ENCODE data around the gene KCP. TPM values are rescaled to one million over a fixed set of nuclear protein-coding genes. Genes with fewer than 3 reads are reported as not detected.
A peak's percentile ranks its signal among the peaks of the same experiment; 100 is the strongest.

The KCP gene
- total RNA-seq (2014; rRNA removed; shearing (Covaris generic)), result 0.90 and 2.3 TPM in 2 replicates
- total RNA-seq (2022), result 1.4 TPM in 2 replicates
- Bru-seq, nascent RNA, result percentile 23 among the genes with signal in this experiment
- BruChase-seq, experiment 1, labeled RNA remaining after a 6-hour chase, result percentile 15 among the genes with signal in this experiment
- percentile 21 among the genes with signal in this experiment for BruChase-seq, experiment 2, labeled RNA remaining after a 2-hour chase
- long read RNA-seq, result 0 reads

DNA sequence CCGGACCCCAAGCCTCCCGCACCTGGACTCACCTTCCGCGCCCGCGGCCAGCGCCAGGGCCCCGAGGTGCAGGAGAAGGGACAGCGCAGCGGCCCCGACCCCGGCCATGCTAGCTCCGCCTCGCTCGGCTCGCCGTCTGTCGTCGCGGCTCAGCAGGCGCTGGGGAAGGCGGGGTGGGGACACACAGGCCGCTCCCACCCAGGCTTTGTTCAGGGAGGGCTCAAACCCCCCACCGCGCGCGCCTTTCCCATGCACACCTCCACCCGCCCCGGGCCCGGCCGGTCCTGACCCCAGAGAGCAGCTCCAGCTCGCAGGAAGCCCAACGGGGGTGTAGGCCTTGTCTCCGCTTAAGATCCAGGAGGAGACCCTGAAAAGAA is at the start of gene KCP:
KCP (minus strand) TSS at position 141 of the 377 bp plus-strand sequence; CDS start at position 108, 33 bp downstream.
- Histone ChIP-seq H3K9me2 (ENCODE audit: insufficient read depth, low read length) (no peaks in the 10 kb centered on the region), H3K4me3 (ENCODE audit: low read depth, low read length, poor library complexity, severe bottlenecking) (no peak within 1 kb of the TSS), H3K27ac (ENCODE audit: low read depth, low read length, poor library complexity, severe bottlenecking) (no peak within 1 kb of the TSS), H3K36me3 (ENCODE audit: insufficient read depth, low read length) (no peaks in the 10 kb centered on the region), H3K4me1 (ENCODE audit: insufficient read depth, low read length, poor library complexity, severe bottlenecking) (no peaks in the 10 kb centered on the region), H3K4me2 (ENCODE audit: low read length) (no peak within 1 kb of the TSS), H4K20me1 (ENCODE audit: insufficient read depth, low read length) (no peaks in the 10 kb centered on the region), H2AFZ (ENCODE audit: low read length) (no peak within 1 kb of the TSS), H3K9me3 (ENCODE audit: low read length) (no peaks in the 10 kb centered on the region), H3K79me2 (ENCODE audit: insufficient read depth, low read depth, low read length) (no peaks in the 10 kb centered on the region)
- CTCF ChIA-PET (ENCODE audit: unreplicated experiment), result no interaction called here
- no peak for DNase-seq (ENCODE audit: low spot score)
- intact Hi-C loops (cut with micrococcal nuclease; ENCODE audit: unreplicated experiment), result no loop called here
- POLR2A ChIA-PET, result interaction anchor here (0.8 kb wide), 1 partner anchor 29 kb away, joined by 3 read pairs; no protein-coding TSS in a partner anchor
- no TSS peak for BruUV-seq (replicated peaks)
- no peak for TF ChIP-seq EZH2phosphoT487 (IDR thresholded peaks at IDR 0.05; ENCODE audit: borderline replicate concordance, low read depth, low read length)
- TF ChIP-seq, protein P1, sequence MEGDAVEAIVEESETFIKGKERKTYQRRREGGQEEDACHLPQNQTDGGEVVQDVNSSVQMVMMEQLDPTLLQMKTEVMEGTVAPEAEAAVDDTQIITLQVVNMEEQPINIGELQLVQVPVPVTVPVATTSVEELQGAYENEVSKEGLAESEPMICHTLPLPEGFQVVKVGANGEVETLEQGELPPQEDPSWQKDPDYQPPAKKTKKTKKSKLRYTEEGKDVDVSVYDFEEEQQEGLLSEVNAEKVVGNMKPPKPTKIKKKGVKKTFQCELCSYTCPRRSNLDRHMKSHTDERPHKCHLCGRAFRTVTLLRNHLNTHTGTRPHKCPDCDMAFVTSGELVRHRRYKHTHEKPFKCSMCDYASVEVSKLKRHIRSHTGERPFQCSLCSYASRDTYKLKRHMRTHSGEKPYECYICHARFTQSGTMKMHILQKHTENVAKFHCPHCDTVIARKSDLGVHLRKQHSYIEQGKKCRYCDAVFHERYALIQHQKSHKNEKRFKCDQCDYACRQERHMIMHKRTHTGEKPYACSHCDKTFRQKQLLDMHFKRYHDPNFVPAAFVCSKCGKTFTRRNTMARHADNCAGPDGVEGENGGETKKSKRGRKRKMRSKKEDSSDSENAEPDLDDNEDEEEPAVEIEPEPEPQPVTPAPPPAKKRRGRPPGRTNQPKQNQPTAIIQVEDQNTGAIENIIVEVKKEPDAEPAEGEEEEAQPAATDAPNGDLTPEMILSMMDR (conservative IDR thresholded peaks at IDR 0.05; ENCODE audit: low read length), result no peak

DNA sequence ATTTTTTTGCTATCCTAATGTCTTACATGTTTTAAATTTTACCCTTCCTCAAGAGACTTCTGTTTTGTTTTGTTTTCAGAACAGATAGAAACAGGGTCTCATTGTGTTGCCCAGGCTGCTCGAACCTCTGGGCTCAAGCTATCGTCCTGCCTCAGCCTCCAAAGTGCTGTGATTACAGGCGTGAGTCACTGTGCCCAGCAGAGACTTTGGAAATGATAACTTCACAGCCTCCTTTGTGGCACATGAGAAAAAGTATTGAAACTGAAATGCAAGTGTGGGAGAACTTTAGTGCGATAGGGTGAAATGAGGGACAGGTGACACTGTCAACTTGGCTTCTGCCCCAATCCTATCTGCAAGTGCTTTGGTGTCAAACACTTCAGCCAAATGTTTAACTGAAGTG is 48.8 kb upstream of the KCP start:
- H3K4me3 ChIP-seq (ENCODE audit: low read depth, low read length, poor library complexity, severe bottlenecking), result no peak overlapping the region
- H4K20me1 ChIP-seq (ENCODE audit: insufficient read depth, low read length), result no peaks in the 10 kb centered on the region
- BruUV-seq (replicated peaks), result no TSS peak
- no peaks in the 10 kb centered on the region for H3K9me3 ChIP-seq (ENCODE audit: low read length)
- H3K4me2 ChIP-seq (ENCODE audit: low read length), result no peak overlapping the region
- H3K4me1 ChIP-seq (ENCODE audit: insufficient read depth, low read length, poor library complexity, severe bottlenecking), result peaks cover 46% of the 10 kb centered on the region
- no peaks in the 10 kb centered on the region for H3K79me2 ChIP-seq (ENCODE audit: insufficient read depth, low read depth, low read length)
- intact Hi-C loops (cut with micrococcal nuclease; ENCODE audit: unreplicated experiment), result loop anchor here (5.0 kb wide), 1 partner anchor 93 kb away; no protein-coding TSS in a partner anchor
- H3K36me3 ChIP-seq (ENCODE audit: insufficient read depth, low read length), result peaks cover 89% of the 10 kb centered on the region
- no peak for DNase-seq (ENCODE audit: low spot score)
- TF ChIP-seq EZH2phosphoT487 (IDR thresholded peaks at IDR 0.05; ENCODE audit: borderline replicate concordance, low read depth, low read length), result no peak
- TF ChIP-seq, protein P1 (conservative IDR thresholded peaks at IDR 0.05; ENCODE audit: low read length), result no peak
- no peaks in the 10 kb centered on the region for H3K9me2 ChIP-seq (ENCODE audit: insufficient read depth, low read length)
- H2AFZ ChIP-seq (ENCODE audit: low read length), result no peak overlapping the region
- POLR2A ChIA-PET, result interaction anchor here (0.6 to 1.2 kb wide), 4 partner anchors 16 to 95 kb away, joined by 3 to 5 read pairs (median 4); partner anchors contain the start of gene TNPO3
- CTCF ChIA-PET (ENCODE audit: unreplicated experiment), result no interaction called here
- H3K27ac ChIP-seq (ENCODE audit: low read depth, low read length, poor library complexity, severe bottlenecking), result no peak overlapping the region

DNA sequence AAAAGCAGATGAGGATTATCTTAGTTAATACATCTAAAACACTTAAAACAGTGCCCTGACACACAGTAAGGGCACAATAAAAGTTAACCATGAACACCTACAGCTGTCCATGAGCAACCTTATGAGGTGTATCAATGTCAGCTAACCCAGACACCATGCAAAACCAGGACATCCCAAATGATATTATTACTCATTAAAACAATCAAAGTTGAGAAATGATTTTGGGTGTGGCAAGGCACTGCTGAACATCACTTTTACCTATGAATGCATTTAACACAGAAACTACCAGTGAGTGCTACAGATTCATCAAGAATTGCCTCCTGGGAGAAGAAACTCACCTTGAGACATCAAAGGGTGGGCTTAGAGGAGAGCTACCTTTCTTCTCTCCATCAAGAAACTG is 45.5 kb upstream of the KCP start:
- Histone ChIP-seq H3K9me2 (ENCODE audit: insufficient read depth, low read length) (no peaks in the 10 kb centered on the region), H3K4me1 (ENCODE audit: insufficient read depth, low read length, poor library complexity, severe bottlenecking) (peaks cover 42% of the 10 kb centered on the region), H3K4me2 (ENCODE audit: low read length) (peak overlapping the region; percentile 80), H3K4me3 (ENCODE audit: low read depth, low read length, poor library complexity, severe bottlenecking) (no peak overlapping the region), H3K27ac (ENCODE audit: low read depth, low read length, poor library complexity, severe bottlenecking) (peak overlapping the region; percentile 87), H3K36me3 (ENCODE audit: insufficient read depth, low read length) (peaks cover 90% of the 10 kb centered on the region), H3K79me2 (ENCODE audit: insufficient read depth, low read depth, low read length) (no peaks in the 10 kb centered on the region), H2AFZ (ENCODE audit: low read length) (no peak overlapping the region), H3K9me3 (ENCODE audit: low read length) (no peaks in the 10 kb centered on the region), H4K20me1 (ENCODE audit: insufficient read depth, low read length) (no peaks in the 10 kb centered on the region)
- ChIA-PET CTCF (ENCODE audit: unreplicated experiment) (no interaction called here), POLR2A (interaction anchor here (1.1 to 2.0 kb wide), 4 partner anchors 10 to 86 kb away, joined by 3 to 5 read pairs (median 4); no protein-coding TSS in a partner anchor)
- no peak for TF ChIP-seq EZH2phosphoT487 (IDR thresholded peaks at IDR 0.05; ENCODE audit: borderline replicate concordance, low read depth, low read length)
- TF ChIP-seq, protein P1 (conservative IDR thresholded peaks at IDR 0.05; ENCODE audit: low read length), result no peak
- intact Hi-C loops (cut with micrococcal nuclease; ENCODE audit: unreplicated experiment), result loop anchor here (1.0 to 5.0 kb wide), 2 partner anchors 16 to 96 kb away; no protein-coding TSS in a partner anchor
- DNase-seq (ENCODE audit: low spot score), result no peak
- no TSS peak for BruUV-seq (replicated peaks)
